Naive thymus-derived CD4-positive, alpha-beta T cell (primary cell): ENCODE data around the gene THAP4. TPM values are rescaled to one million over a fixed set of nuclear protein-coding genes. Genes with fewer than 3 reads are reported as not detected.

ENCODE experiments used
- ATAC-seq: fragments of 150-1000 bp; cut with Tn5 transposase; 2 replicates; pipeline ENCODE4 v1.10.0; 2021; ENCODE audit warnings: mild to moderate bottlenecking, moderate library complexity
- CTCF ChIA-PET: fragments of 350-600 bp; sonication (Branson Sonifier 250); formaldehyde crosslinking; loops from one replicate; lab custom pipeline; 2021; ENCODE audit warnings: antibody characterized with exemption; lab: Charles Lee
- POLR2A ChIA-PET: fragments of 350-600 bp; sonication (Branson Sonifier 250); formaldehyde crosslinking; loops from one replicate; lab custom pipeline; 2021; ENCODE audit warnings: antibody characterized with exemption, inconsistent platforms; lab: Charles Lee
- DNase-seq, 9 donors: peaks; one replicate each; pipeline versions ENCODE4 v3.0.0 to v3.0.0-alpha.2; 2020 to 2022; ENCODE audit warnings: mixed read lengths in 1 of 9
- H3K27ac ChIP-seq: one replicate; pipeline ENCODE4 v1.7.0; 2013; ENCODE audit warnings: mild to moderate bottlenecking, low read depth, low read length, moderate library complexity
- H3K27me3 ChIP-seq, 2 donors: one replicate each; pipeline ENCODE4 v1.7.0; 2013; ENCODE audit warnings: low read length in 2 of 2, mild to moderate bottlenecking in 2 of 2, moderate library complexity in 2 of 2; ENCODE audit not compliant: control insufficient read depth in 2 of 2, insufficient read depth in 2 of 2
- H3K36me3 ChIP-seq, 3 experiments: 1 replicate in 2 of 3; 2 replicates in 1 of 3; pipeline ENCODE4 v1.7.0; 2013; ENCODE audit warnings: low read length in 3 of 3, mild to moderate bottlenecking in 3 of 3, moderate library complexity in 1 of 3; ENCODE audit not compliant: insufficient read depth in 3 of 3, control insufficient read depth in 2 of 3
- H3K4me1 ChIP-seq, 2 donors: one replicate each; pipeline ENCODE4 v1.7.0; 2013; ENCODE audit warnings: low read length in 2 of 2, mild to moderate bottlenecking in 2 of 2, moderate library complexity in 1 of 2; ENCODE audit not compliant: control insufficient read depth in 2 of 2, insufficient read depth in 2 of 2
- H3K4me3 ChIP-seq: 2 replicates; pipeline ENCODE4 v1.7.0; 2013; ENCODE audit warnings: mild to moderate bottlenecking, low read length
- H3K9me3 ChIP-seq, 3 experiments: 1 replicate in 2 of 3; 2 replicates in 1 of 3; pipeline ENCODE4 v1.7.0; 2013; ENCODE audit warnings: low read length in 3 of 3; ENCODE audit not compliant: control insufficient read depth in 2 of 3
- H3K27ac Mint-ChIP-seq, 9 donors: one replicate each; pipeline ENCODE4 v1.8.0; 2020 to 2022; ENCODE audit warnings: mixed read lengths in 9 of 9, mild to moderate bottlenecking in 8 of 9, moderate library complexity in 5 of 9, inconsistent platforms in 2 of 9
- H3K27me3 Mint-ChIP-seq, 5 donors: one replicate each; pipeline ENCODE4 v1.8.0; 2021 to 2022; ENCODE audit warnings: mixed read lengths in 5 of 5, mild to moderate bottlenecking in 1 of 5
- H3K36me3 Mint-ChIP-seq, 5 donors: one replicate each; pipeline ENCODE4 v1.8.0; 2020 to 2022; ENCODE audit warnings: mixed read lengths in 5 of 5, mild to moderate bottlenecking in 3 of 5, inconsistent platforms in 1 of 5
- H3K4me1 Mint-ChIP-seq, 7 donors: one replicate each; pipeline ENCODE4 v1.8.0; 2020 to 2022; ENCODE audit warnings: mixed read lengths in 7 of 7, mild to moderate bottlenecking in 3 of 7, inconsistent platforms in 1 of 7
- H3K4me3 Mint-ChIP-seq, 10 donors: one replicate each; pipeline ENCODE4 v1.8.0; 2020 to 2022; ENCODE audit warnings: mild to moderate bottlenecking in 10 of 10, mixed read lengths in 10 of 10, moderate library complexity in 6 of 10, inconsistent platforms in 2 of 10
- H3K9me3 Mint-ChIP-seq, 11 donors: one replicate each; pipeline ENCODE4 v1.8.0; 2020 to 2022; ENCODE audit warnings: mixed read lengths in 11 of 11, mild to moderate bottlenecking in 4 of 11, inconsistent platforms in 1 of 11, moderate library complexity in 1 of 11
- intact Hi-C, 2 donors: fragments of 100-400 bp; cut with micrococcal nuclease; formaldehyde crosslinking; loops; one replicate each; pipeline ENCODE4 v1.15.1; 2023
- polyA plus RNA-seq, 2 donors: library from polyadenylated mRNA; unstranded; fragments of 300-500 nt; fragmentation: Illumina TruSeq; gene quantifications; one replicate each; pipeline ENCODE4 v1.2.3, GENCODE V29; 2021
- total RNA-seq, 6 experiments: library from RNA in 5 of 6; stranded (reverse) in 5 of 6; gene quantifications; 1 replicate in 5 of 6; 2 replicates in 1 of 6; pipeline ENCODE4 v1.2.3 and lab custom pipeline; 2021 to 2026

Gene THAP4
- total and polyA plus RNA-seq, 7 experiments from 2014 or later: 26.4 to 56.2 (median 30.8) TPM

- no peak overlapping the region for H3K27ac Mint-ChIP-seq
- no peaks in the 10 kb centered on the region for H3K9me3 ChIP-seq
- CTCF ChIA-PET: no interaction called here
- H3K27me3 Mint-ChIP-seq: no peaks in the 10 kb centered on the region
- no peak for DNase-seq
- H3K36me3 Mint-ChIP-seq: peaks cover 0 to 14% (median 9%) of the 10 kb centered on the region in 5 donors
- H3K4me3 ChIP-seq: no peak overlapping the region
- ATAC-seq: no peak
- H3K4me3 Mint-ChIP-seq: no peak overlapping the region
- no peak overlapping the region for H3K27ac ChIP-seq
- intact Hi-C loops: no loop called here
- H3K27me3 ChIP-seq: no peaks in the 10 kb centered on the region
- H3K36me3 ChIP-seq: peaks cover 0 to 68% (median 3%) of the 10 kb centered on the region in 3 experiments
- POLR2A ChIA-PET: no interaction called here
- H3K4me1 ChIP-seq: no peaks in the 10 kb centered on the region
- peaks cover 0 to 1% (median 0%) of the 10 kb centered on the region in 11 donors for H3K9me3 Mint-ChIP-seq
- H3K4me1 Mint-ChIP-seq: peaks cover 0 to 9% (median 2%) of the 10 kb centered on the region in 7 donors
Measured at GRCh38 chr2:241678307-241678706, 41.3 kb upstream of the THAP4 start.

- Mint-ChIP-seq H3K9me3 (peaks cover 0 to 1% (median 0%) of the 10 kb centered on the region in 11 donors), H3K4me1 (peaks cover 0 to 12% (median 3%) of the 10 kb centered on the region in 7 donors), H3K36me3 (peaks cover 0 to 14% (median 9%) of the 10 kb centered on the region in 5 donors), H3K27ac (no peak overlapping the region), H3K27me3 (no peaks in the 10 kb centered on the region), H3K4me3 (no peak overlapping the region)
- POLR2A ChIA-PET: interaction anchor here (0.6 kb wide), 1 partner anchor 39 kb away, joined by 3 read pairs; no protein-coding TSS in a partner anchor
- CTCF ChIA-PET: no interaction called here
- no peak overlapping the region for H3K27ac ChIP-seq
- no peaks in the 10 kb centered on the region for H3K4me1 ChIP-seq
- H3K36me3 ChIP-seq: peaks cover 0 to 71% (median 3%) of the 10 kb centered on the region in 3 experiments
- H3K27me3 ChIP-seq: no peaks in the 10 kb centered on the region
- DNase-seq: no peak
- no peak for ATAC-seq
- no peaks in the 10 kb centered on the region for H3K9me3 ChIP-seq
- H3K4me3 ChIP-seq: no peak overlapping the region
- intact Hi-C loops: no loop called here
Measured at GRCh38 chr2:241677392-241677791, 40.4 kb upstream of the THAP4 start.

- Mint-ChIP-seq H3K27me3 (no peaks in the 10 kb centered on the region), H3K36me3 (peaks cover 0 to 12% (median 9%) of the 10 kb centered on the region in 5 donors), H3K9me3 (peaks cover 0 to 1% (median 0%) of the 10 kb centered on the region in 11 donors), H3K27ac (peak overlapping the region in 1 of 9 donors; percentile 65), H3K4me3 (no peak overlapping the region), H3K4me1 (peaks cover 0 to 12% (median 3%) of the 10 kb centered on the region in 7 donors)
- H3K36me3 ChIP-seq: peaks cover 0 to 72% (median 3%) of the 10 kb centered on the region in 3 experiments
- H3K4me3 ChIP-seq: no peak overlapping the region
- H3K9me3 ChIP-seq: no peaks in the 10 kb centered on the region
- no peak for ATAC-seq
- no peak overlapping the region for H3K27ac ChIP-seq
- POLR2A ChIA-PET: no interaction called here
- CTCF ChIA-PET: no interaction called here
- no peaks in the 10 kb centered on the region for H3K4me1 ChIP-seq
- no peaks in the 10 kb centered on the region for H3K27me3 ChIP-seq
- intact Hi-C loops: no loop called here
- no peak for DNase-seq
Measured at GRCh38 chr2:241676665-241677064, 39.7 kb upstream of the THAP4 start.

- H3K4me3 ChIP-seq: no peak overlapping the region
- peaks cover 0 to 72% (median 3%) of the 10 kb centered on the region in 3 experiments for H3K36me3 ChIP-seq
- H3K27ac Mint-ChIP-seq: peak overlapping the region in 1 of 9 donors; percentile 21
- no peak overlapping the region for H3K4me3 Mint-ChIP-seq
- no peaks in the 10 kb centered on the region for H3K27me3 Mint-ChIP-seq
- no peak overlapping the region for H3K27ac ChIP-seq
- CTCF ChIA-PET: no interaction called here
- no peak for DNase-seq
- intact Hi-C loops: no loop called here
- no peaks in the 10 kb centered on the region for H3K9me3 ChIP-seq
- H3K9me3 Mint-ChIP-seq: peaks cover 0 to 1% (median 0%) of the 10 kb centered on the region in 11 donors
- peaks cover 0 to 10% (median 3%) of the 10 kb centered on the region in 7 donors for H3K4me1 Mint-ChIP-seq
- no peaks in the 10 kb centered on the region for H3K4me1 ChIP-seq
- H3K27me3 ChIP-seq: no peaks in the 10 kb centered on the region
- H3K36me3 Mint-ChIP-seq: peaks cover 0 to 9% (median 4%) of the 10 kb centered on the region in 5 donors
- POLR2A ChIA-PET: no interaction called here
- ATAC-seq: no peak
Measured at GRCh38 chr2:241675885-241676284, 38.9 kb upstream of the THAP4 start.

GRCh38 chr2:241673797-241674725 lies 37.1 kb upstream of the THAP4 start:
- no peak overlapping the region for H3K27ac ChIP-seq
- intact Hi-C loops: no loop called here
- H3K27me3 Mint-ChIP-seq: no peaks in the 10 kb centered on the region
- no peak overlapping the region for H3K4me3 ChIP-seq
- ATAC-seq (no peak), DNase-seq (no peak)
- H3K4me1 Mint-ChIP-seq: peaks cover 0 to 7% (median 0%) of the 10 kb centered on the region in 7 donors
- POLR2A ChIA-PET: interaction anchor here (1.5 kb wide), 1 partner anchor 13 kb away, joined by 3 read pairs; the partner anchor contains the start of gene DTYMK
- peaks cover 0 to 1% (median 0%) of the 10 kb centered on the region in 11 donors for H3K9me3 Mint-ChIP-seq
- CTCF ChIA-PET: no interaction called here
- H3K36me3 Mint-ChIP-seq: peaks cover 0 to 15% (median 3%) of the 10 kb centered on the region in 5 donors
- no peaks in the 10 kb centered on the region for H3K4me1 ChIP-seq
- no peaks in the 10 kb centered on the region for H3K27me3 ChIP-seq
- no peak overlapping the region for H3K4me3 Mint-ChIP-seq
- H3K27ac Mint-ChIP-seq: peak overlapping the region in 5 of 9 donors; percentile 12 to 64 (median 36)
- H3K9me3 ChIP-seq: no peaks in the 10 kb centered on the region
- H3K36me3 ChIP-seq: peaks cover 0 to 74% (median 1%) of the 10 kb centered on the region in 3 experiments

GRCh38 chr2:241673189-241673663 lies 36.3 kb upstream of the THAP4 start:
- Histone ChIP-seq H3K27me3 (no peaks in the 10 kb centered on the region), H3K4me3 (no peak overlapping the region), H3K4me1 (no peaks in the 10 kb centered on the region), H3K27ac (no peak overlapping the region), H3K9me3 (no peaks in the 10 kb centered on the region), H3K36me3 (peaks cover 0 to 78% (median 0%) of the 10 kb centered on the region in 3 experiments)
- Mint-ChIP-seq H3K27ac (peak overlapping the region in 3 of 9 donors; percentile 12 to 63 (median 53)), H3K9me3 (peaks cover 0 to 1% (median 0%) of the 10 kb centered on the region in 11 donors), H3K27me3 (no peaks in the 10 kb centered on the region), H3K4me3 (no peak overlapping the region), H3K4me1 (peaks cover 0 to 7% (median 0%) of the 10 kb centered on the region in 7 donors), H3K36me3 (peaks cover 0 to 22% (median 4%) of the 10 kb centered on the region in 5 donors)
- intact Hi-C loops: no loop called here
- ChIA-PET CTCF (no interaction called here), POLR2A (no interaction called here)
- DNase-seq (no peak), ATAC-seq (no peak)
